Measurements from ENCODE around the gene UEVLD. TPM values are rescaled to one million over a fixed set of nuclear protein-coding genes. Genes with fewer than 3 reads are reported as not detected.
"Not testable (repeated sequence)": the region's sequence is repeated elsewhere in the genome, so short reads cannot be mapped to it uniquely, and the experiment has no call there.

UEVLD gene
- total RNA-seq (2014; rRNA removed; shearing (Covaris generic)), result 52.6 and 61.7 TPM in 2 replicates

DNA sequence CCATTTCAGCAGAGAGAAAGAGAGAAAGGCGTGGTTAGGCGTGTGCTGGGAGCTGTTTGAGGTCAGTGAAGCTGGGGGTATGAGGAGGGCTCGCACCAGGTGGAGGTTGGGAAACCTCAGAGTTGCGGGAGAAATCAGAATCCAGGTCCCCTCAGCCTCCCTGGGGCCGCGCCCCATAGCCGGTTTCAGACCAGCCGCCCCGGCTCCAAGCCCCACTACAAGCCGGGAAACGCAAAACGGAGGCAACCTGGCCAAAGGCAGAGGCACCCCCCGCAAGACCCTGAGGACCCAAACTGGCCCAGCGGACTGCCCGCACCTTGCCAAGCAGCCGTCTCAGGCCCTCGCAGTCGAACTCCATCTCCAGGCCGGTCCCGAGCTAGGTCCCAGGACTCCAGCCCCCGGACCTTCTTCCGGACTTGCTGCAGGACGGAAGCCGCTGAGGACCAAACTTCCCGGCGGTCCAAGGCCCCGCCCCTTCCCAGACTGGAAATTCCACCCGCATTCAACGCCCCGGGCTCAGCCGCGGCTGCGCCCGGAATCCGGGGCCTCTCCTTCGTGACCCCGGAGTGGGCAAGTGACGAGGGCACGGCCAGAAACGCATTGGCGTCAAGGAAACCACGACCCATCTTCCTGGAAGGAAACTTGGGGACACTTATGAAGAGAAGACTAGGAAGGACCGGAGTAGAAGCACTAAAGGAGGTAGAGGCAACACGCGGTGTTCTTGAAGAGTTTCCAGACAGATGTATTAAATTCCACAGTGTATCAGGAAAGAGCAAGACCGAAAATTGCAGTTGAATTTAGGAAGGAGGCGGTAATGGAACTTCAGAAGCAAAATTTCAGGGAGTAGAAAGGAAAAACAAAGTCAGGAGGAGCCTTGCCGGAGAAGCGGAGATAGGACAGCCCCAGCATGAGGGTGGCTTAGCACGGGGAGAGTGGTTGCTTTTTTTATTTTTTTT, at the start of gene UEVLD:
TSS of gene UEVLD (minus strand) at position 438 of the 956 bp plus-strand sequence. CDS start at position 358, 80 bp downstream.
- DNase-seq (ENCODE audit: low spot score), result peak; percentile 78

DNA sequence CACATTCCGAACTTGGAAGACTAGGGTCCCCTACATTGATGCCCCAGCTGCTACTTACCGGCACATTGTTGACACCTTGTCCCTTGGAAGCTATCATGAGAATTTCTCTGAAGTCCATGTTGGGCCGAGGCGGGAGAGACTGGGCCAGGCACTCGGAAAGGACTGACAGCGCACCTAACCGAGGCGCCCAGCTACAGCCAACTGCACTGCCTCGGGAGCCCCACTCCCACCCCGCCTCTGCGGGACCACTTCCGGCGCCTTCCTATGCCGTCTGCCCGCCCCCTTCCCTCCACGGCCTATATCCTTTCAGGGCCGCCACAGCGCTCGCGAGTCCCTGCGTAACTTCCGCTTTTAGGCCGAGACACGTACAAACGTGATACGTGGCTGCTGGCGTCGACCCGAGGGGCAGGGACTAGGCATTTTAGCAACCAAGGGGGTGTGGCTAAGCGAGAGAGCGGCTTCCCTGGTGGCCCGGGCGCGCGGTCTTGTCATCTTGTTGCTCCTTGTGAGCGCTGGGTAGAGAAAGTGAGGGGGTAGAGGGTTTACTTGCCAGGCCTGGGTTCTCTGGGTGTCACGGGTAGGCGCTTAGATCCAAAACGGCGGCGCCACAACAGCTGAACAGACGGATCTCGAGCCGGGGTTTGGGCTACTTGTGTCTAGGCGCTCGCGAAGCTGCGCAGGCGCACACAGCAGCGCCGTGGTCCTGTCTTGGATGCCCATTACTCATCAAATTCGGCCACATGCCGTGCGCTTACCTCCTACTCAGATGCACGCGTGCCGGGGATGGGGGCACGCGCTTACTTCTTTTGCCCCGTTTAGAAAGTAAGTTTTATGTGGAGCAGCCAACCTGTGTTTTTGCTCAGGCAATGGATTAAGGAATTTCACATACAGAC, 45.9 kb upstream of the UEVLD start, which contains the start of gene SPTY2D1:
TSS of gene SPTY2D1 (minus strand) at position 203 of the 893 bp plus-strand sequence. CDS start at position 118, 85 bp downstream.
- peak; percentile 99 for DNase-seq (ENCODE audit: low spot score)

DNA sequence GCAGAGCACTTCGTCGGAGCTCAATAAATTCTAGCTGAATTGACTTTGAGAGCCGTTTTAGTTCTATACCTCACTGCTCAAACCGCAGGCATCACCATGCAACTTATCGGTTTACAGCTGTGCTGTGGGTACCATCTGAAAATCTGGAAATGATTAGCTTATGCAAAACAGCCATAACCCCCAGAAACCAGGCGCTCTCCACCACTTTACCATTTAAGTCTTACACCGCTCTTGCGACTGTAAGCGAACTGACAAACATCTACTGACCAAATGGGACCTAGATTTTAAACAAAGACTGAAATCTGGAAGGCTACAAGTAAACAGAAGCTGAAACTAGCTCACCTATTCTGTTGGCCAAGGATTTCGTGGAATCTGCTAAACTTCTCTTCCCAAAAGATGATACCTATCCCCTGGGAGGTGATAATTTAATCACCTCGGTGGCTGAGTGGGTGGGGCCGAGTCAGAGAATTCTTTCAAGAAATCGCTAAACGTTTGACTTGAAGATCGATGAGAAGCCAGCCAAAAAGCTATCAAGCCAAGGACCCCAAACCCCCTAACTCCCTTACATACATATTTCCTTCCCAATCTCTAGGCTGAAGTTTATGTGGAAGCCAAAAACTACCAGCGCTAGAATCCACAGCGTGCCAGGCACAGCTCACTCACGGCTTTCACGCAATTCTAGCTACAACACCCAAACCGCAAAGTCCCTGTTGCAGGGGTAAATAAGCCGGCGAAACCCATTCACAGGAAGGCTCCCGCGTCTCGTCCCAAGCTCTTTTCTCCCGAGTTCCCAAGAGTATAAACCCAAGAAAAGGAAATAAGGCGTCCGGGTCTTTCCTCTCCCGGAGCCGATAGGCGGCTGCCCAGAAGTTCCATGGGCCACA, 45.0 kb upstream of the UEVLD start:
- DNase-seq (ENCODE audit: low spot score), result no peak

DNA sequence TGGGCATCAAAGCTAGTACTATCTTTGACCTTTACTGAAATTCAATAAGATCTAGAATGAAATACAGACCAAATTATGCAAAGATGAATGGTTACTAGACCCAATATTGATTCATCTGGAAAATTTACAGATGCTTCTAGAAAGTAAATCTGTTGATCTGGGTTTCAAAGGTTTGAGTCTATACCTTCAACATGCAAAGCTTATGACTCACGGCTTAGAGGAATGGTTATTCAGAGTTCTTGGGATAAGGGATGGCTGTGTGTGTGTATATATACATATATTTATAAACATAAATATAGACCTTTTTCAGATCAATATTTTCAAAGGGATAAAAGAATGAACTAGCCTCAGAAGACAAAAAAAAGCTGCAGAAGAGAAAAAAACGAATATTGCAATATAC, 44.3 kb upstream of the UEVLD start:
- no peak for DNase-seq (ENCODE audit: low spot score)

DNA sequence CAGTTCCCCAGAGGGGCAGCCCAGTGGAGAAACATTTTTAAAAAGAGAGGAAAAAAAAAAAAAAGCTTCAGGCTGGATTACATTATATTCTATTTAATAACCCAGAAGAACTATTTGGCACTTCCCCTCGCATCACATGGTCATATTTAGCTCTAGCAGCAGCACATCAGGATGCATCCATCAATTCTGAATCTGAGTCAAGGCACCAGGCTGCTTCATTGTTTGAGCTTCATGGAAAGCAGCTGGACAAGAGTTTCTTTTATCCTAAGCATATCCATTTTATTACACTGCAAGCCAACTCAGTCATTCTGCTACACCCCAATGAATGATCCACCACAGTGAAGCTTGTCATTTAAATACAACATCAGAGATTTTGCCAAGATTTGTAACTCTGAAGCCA, 35.6 kb upstream of the UEVLD start:
- no peak for DNase-seq (ENCODE audit: low spot score)

DNA sequence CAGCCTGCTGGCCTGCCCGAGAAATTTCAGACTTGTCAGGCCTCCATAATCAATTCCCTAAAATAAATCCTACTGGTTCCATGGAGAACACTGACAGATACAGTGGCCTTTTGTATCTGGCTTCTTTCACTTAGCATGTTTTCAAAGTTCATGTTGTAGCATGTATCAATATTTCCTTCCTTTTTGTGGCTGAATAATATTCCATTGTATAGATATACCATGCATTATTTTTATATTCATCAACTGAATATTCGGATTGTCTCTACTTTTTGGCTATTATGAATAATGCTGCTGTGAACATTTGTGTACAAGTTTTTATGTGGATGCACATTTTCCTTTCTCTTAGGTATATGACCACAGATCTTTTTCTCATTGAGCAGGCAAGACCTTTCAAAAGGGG, 35.2 kb upstream of the UEVLD start:
- no peak for DNase-seq (ENCODE audit: low spot score)

DNA sequence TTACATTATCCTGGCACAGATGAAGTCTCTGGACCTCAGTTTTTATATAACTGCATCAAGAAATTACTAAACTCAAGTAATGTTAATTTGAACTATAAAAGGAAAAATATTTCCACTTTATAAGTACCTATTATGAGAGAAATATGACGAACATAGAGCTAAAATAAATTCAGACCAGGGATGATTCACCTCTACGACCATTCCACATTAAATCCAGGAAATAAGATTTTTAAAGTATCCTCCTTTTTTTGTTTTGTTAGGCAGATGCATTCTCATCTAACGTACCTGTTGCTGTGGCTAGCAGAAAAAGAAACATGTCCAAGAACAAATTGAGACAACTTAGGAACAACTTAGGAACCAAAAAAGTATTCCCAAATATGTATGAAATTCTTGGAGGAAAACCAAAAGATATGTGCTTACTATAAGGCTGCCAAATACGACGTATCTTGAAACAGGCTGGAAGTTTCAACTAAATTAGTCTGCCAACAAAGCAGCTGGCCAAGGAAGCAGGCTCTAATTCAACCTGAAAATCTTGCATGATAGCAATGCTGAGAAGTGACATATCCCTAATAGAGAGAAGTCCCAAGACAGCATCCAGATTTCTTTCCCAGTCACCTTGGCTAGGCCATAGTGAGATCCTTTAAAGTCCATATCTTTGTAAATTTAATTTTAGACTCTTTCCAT, 29.9 kb upstream of the UEVLD start:
- DNase-seq (ENCODE audit: low spot score), result no peak

DNA sequence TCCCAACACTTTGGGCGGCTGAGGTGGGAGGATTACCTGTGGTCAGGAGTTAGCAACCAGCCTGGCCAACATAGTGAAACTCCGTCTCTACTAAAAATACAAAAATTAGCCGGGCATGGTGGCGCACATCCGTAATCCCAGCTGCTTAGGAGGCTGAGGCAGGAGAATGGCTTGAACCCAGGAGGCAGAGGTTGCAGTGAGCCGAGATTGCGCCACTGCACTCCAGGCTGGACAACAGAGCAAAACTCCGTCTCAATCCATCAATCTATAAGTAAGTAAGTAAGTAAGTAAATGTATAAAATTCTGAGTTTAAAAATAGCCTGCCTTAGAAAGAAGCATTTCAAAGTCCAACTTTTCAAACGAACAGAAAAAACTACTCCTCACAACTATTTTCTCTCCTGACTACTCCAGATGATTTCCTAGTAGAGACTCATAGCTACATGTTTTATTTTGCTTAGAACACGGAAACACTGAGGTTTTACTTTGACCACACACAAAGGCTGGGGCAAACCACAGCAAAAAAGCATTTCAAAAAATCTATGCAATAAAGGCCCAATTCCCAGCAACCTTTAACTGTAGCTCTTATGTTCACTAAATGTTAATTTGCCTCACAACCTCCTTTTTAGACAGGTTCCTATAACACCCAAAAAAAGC, 29.3 kb upstream of the UEVLD start:
- DNase-seq (ENCODE audit: low spot score), result no peak

DNA sequence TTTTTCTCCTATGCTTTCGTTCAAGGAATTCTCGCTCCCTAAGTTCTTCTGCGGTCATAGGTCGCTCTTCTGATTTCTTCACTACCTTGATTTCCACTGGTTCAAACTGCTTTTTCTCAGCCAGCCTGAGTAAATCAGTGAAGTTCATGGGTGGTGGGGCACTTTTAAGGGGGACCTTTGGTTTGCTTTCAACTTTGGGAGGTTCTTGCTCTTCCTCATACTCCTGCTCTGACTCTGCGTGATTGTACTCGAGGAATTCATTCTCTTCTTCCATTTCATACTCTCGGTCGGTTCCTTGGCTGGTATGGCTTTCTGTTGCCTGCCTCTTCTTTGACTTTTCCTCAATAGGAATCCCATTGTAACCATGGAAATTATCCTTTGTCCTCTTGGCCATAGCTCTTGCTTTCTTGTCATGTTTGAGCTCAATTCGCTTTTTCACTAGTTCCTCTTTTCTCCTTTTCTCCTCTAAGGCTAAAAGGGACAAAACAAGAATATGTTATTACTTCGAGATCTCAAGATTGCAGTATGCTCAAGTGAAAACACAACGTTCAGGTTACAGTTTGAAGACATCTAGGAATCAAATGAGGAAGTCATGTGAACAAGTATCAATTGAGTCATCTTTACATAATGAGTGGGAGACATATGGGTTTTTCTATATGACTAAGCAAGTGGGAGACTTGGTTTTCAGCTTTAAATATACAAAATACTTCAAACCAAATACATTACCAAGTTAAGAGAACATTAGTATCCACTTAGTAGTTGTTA, 27.3 kb upstream of the UEVLD start:
- no peak for DNase-seq (ENCODE audit: low spot score)

DNA sequence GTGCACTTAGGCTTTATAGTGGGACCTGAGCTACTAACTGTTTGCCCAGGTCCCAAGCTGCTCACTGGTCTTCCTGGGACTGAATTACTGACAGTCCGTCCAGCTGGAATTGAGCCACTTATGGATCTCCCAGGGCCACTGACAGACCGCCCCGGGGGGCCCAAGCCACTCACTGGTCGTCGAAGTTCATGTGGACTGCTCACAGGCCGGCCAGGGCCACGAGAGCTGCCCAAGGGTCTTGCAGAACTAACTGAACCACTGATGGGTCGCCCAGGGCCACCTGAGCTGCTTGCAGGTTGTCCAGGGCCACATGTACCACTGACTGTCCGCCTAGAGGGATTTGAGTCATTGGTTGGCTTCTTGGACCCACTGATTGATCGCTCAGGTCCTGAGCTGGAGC, 26.1 kb upstream of the UEVLD start:
- DNase-seq (ENCODE audit: low spot score), result no peak

DNA sequence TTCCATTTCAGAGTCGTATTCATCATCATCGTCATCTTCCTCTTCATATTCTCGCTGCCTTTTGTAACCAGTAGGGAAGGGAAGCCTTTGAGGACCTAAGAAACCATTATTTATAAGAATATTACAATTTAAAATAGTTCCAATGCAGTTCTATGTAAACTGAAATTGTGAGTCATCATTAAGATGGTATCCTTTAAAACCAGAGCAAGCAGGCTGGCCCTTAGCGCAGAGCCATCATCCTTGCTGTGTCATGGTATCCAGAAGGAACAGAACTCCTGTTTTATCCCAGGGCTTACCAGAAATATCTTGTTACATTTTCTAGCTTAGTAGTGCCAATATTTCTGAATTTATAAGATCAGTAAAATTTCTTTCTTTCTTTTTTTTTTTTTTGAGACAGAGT, 23.9 kb upstream of the UEVLD start:
- DNase-seq (ENCODE audit: low spot score), result no peak

DNA sequence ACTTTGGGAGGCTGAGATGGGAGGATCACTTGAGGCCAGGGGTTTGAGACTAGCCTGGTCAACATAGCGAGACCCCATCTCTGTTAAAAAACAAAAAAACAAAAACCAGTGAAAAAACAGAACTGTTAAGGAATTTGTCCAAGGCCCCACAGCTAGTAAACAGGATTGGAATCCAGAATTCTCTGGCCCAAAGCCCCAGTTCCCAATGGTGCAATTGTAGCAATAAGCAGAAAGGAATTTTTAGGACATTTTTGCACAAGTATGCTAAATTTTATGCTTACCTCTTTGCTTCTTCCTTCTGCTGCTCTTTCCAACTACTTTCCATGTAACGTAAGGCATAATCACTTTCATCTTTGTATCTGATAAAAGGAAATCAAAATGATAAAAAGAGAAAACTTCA, 22.7 kb upstream of the UEVLD start:
- DNase-seq (ENCODE audit: low spot score), result no peak

DNA sequence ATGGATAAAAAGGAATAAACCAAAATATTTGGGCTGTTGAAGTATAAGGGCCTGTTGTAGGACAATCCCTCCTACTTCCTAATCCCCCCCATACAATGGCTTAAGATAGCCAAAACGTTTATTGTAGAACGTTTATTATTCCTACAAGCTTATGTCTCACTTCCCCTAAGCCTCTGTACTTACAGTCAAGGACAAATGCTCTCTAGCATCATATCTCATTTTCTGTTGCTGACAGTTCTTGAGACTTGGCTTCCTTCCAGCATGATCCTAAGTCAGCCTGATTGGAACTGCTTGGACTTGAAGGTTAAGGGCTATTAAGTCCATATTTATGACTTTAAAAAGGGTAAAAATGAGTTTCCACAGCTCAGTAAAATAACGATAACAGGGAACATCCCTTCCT, 19.8 kb upstream of the UEVLD start:
- DNase-seq (ENCODE audit: low spot score), result no peak

DNA sequence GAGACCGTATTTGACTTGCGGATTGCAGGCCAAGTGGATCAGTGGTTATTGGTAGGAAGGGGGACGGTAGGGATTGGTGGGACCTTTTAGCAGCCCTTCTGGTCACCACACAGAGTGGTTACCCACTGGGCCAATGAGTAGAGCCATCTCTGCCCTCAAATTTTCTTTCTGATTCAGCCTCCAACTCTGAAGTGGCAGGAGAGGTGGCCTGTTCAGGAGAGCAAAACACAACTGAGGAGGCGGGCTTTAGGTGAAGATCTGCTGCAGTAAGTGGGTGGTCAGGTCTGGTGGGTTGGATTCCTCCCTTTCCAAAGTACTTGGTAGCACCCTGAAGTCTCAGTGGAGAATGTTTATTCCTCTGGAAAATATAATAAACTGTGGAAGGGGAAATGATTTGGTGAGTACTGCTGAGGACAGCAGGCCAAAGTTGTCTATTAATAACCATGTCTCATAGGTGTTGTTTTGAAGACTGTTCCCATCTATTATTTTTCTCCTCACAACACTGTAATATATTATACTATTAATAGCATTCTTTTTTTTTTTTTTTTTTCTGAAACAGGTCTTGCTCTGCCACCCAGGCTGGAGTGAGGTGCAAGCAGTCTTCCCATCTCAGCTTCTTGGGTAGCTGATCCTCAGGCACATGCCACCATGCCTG, 12.5 kb upstream of the UEVLD start:
- DNase-seq (ENCODE audit: low spot score), result no peak

DNA sequence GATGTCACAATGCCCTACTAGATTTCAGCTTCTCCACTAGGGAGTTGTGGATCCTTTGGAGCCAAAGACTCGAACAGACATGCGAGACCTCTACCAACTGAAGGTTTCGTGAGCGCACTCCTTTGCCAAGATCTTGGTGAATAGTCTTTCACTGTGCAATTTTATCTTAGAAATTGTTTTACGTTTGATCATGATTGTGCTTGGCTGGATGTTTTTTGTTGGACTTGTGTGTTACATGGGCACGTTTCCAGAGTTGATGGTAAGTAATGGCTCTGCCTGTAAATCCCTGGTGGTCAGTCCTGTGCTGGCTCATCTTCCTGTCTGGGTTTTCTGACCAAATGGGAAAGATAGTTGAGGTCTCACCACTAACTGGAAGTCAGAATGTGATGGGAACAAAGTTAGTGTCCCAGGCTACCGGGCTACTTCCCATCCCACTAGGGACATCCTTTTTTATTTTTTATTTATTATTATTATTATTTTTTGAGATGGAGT, 11.3 kb upstream of the UEVLD start, which contains the start of gene MISFA:
TSS of gene MISFA (plus strand) at position 51 of the 492 bp plus-strand sequence. CDS start at position 191, 140 bp downstream.
- no peak for DNase-seq (ENCODE audit: low spot score)

DNA sequence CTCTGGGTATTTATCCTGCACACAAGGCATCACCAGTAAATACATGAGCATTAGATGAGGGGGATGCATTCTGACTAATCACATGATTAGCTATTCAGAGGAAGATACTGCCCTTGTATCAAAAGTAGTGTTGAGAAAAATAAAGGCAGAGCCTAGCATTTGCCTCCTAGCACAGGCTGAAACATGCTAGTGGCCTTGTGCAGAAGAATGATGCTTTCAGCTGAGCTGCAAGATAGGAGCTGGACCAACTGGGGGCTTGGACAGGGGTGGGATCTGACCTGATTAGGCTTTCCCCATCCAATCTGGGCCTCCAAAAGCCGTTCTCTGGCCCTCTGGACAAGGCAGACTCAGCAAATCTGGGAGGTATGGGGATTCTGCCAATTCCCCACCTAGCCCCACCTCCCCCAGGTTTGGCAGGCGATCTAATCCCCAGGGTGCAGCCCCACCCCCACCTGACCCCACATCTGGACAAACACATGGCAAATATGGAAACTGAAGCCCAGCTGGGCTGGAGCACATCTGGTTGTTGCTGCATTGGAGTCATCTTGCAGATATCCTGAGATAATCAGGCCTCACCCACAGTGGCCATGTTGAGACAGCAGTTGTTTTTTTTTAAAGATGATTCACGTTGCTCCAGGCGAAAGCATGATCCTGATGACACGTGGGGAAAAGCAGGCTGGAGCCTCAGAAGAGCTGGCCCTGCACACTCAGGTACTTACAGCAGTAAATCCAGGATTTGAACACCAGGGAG, 6.6 kb upstream of the UEVLD start:
- peak; percentile 23 for DNase-seq (ENCODE audit: low spot score)

DNA sequence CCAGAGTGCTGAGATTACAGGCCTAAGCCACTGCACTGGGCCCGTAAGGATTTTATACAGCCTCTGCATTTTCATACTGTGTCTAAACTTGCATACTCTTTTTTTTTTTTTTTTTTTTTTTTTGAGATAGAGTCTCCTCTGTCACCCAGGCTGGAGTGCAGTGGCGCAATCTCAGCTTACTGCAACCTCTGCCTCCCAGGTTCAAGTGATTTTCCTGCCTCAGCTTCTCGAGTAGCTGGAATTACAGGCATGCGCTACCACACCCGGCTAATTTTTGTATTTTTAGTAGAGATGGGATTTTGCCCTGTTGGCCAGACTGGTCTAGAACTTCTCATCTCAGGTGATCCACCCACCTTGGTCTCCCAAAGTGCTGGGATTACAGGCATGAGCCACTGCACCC, 5.6 kb upstream of the UEVLD start:
- DNase-seq (ENCODE audit: low spot score), result not testable (repeated sequence)

DNA sequence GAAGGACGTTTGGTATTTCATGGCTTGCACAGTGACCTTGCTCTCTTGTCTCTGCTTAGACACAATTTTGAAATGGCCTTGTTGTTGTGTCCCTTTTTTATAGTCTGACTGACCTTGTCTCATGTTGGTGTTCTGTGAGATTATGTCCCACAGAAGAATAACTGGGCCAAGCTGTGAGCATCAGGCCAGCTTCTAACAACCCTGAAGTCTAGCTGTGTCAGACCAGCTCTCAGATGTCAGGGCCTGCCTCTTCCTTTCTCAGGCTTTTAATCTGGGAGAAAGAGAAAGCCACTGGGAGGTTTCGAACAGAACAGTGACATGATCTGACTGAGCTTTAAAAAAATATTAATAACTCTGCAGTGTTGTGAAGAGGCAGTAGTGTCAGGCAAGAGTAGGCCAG, 2.0 kb upstream of the UEVLD start:
- no peak for DNase-seq (ENCODE audit: low spot score)

Measured in A172 (cell line).